ENCODE results near the gene EXOC4. TPM values are rescaled to one million over a fixed set of nuclear protein-coding genes. Genes with fewer than 3 reads are reported as not detected.
"Not testable (repeated sequence)": the region's sequence is repeated elsewhere in the genome, so short reads cannot be mapped to it uniquely, and the experiment has no call there.

EXOC4 gene
- total RNA-seq, 1 donor from 2014 or later: 65.0 TPM

DNA sequence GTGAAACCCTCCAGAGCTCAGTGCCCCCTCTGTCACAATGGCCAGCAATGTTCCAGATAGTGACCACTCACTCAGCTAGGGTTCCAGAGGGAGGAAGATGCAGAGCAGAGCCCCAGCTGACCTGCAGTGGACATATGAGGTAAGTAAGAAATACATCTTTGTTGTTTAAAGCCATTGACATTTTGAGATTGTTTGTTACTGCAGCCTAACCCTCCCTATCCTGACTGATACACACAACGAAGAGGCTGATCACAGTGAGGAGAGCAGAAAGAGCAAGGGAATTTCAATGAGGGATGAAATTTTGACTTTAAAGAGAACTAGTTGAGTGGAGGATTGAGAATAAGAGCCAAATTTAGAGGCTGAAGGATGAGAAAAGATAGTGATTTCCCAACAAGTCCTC lies 822.9 kb downstream of the EXOC4 start:
- Mint-ChIP-seq H3K27ac (no peak overlapping the region), H3K27me3 (ENCODE audit: low read depth) (no peaks in the 10 kb centered on the region), H3K9me3 (peaks cover 15% of the 10 kb centered on the region), H3K4me3 (ENCODE audit: low read depth) (no peak overlapping the region), H3K4me1 (ENCODE audit: low read depth) (no peaks in the 10 kb centered on the region), H3K36me3 (ENCODE audit: low read depth) (no peaks in the 10 kb centered on the region)
- intact Hi-C loops (cut with micrococcal nuclease): no loop called here
- DNase-seq (ENCODE audit: low spot score): no peak

DNA sequence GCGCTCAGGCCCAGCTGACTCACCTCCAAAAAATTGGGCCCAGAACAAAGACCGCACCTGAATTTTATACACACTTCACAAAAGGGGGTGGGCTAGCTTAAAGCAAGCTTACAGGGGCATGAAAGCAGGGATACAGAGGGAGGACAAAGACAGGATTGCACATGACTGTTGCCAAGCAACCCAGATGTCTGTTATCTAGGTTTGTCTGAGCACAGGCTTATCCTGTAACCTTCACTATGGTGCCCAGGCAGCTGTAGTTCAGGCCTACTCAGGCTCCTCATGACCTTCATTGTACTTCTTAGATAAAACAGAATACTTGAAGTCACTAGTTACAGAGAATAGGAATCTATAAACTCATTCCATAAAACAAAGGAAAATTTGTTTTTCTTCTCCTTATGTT lies 824.7 kb downstream of the EXOC4 start:
- H3K36me3 Mint-ChIP-seq (ENCODE audit: low read depth); intact Hi-C loops (cut with micrococcal nuclease); DNase-seq (ENCODE audit: low spot score); H3K27me3 Mint-ChIP-seq (ENCODE audit: low read depth); H3K27ac Mint-ChIP-seq; H3K4me3 Mint-ChIP-seq (ENCODE audit: low read depth); H3K4me1 Mint-ChIP-seq (ENCODE audit: low read depth): not testable (repeated sequence)
- H3K9me3 Mint-ChIP-seq: peaks cover 15% of the 10 kb centered on the region

DNA sequence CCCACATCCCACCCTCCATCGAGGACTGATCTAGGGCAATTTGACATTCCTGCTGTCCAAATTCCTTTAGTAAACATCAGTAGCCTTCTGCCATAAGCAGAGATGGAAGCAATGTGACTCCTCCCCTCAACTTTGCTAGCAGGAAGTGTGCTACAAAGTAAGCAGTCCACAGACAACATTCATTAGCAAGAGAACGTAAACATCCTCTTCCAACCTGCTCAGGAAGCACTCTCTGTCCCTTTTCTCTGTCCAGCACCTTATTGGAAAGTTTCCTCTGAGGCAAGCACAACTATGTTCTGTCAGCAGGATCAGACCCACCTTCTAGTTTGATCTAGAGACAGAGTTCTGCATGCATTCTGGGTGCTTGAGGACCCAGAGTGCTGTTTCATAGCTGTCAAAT lies 826.1 kb downstream of the EXOC4 start:
- Mint-ChIP-seq H3K27ac (no peak overlapping the region), H3K4me1 (ENCODE audit: low read depth) (no peaks in the 10 kb centered on the region), H3K36me3 (ENCODE audit: low read depth) (no peaks in the 10 kb centered on the region), H3K4me3 (ENCODE audit: low read depth) (no peak overlapping the region), H3K9me3 (peaks cover 15% of the 10 kb centered on the region), H3K27me3 (ENCODE audit: low read depth) (no peaks in the 10 kb centered on the region)
- no peak for DNase-seq (ENCODE audit: low spot score)
- intact Hi-C loops (cut with micrococcal nuclease): no loop called here

DNA sequence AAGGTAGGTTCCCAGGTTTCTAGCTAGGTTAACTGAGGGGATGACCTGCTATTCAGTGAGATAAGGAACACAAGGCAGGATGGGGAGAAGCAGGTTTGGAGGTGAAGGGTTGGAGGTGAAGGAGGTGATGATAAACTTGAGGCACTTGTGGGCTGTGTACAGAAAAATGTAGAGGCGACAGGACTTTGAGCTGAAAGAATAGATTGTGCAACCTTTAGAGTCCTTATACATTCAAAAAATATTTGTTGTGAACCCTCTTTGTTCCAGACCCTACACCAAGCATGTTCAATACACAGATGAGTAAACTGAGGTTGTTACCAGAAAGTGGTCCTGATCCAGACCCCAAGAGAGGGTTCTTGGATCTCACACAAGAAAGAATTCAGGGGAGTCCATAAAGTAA lies 828.8 kb downstream of the EXOC4 start:
- no peaks in the 10 kb centered on the region for H3K27me3 Mint-ChIP-seq (ENCODE audit: low read depth)
- H3K36me3 Mint-ChIP-seq (ENCODE audit: low read depth): no peaks in the 10 kb centered on the region
- H3K4me1 Mint-ChIP-seq (ENCODE audit: low read depth): no peaks in the 10 kb centered on the region
- DNase-seq (ENCODE audit: low spot score): no peak
- H3K27ac Mint-ChIP-seq: no peak overlapping the region
- no peaks in the 10 kb centered on the region for H3K9me3 Mint-ChIP-seq
- H3K4me3 Mint-ChIP-seq (ENCODE audit: low read depth): no peak overlapping the region
- intact Hi-C loops (cut with micrococcal nuclease): no loop called here

DNA sequence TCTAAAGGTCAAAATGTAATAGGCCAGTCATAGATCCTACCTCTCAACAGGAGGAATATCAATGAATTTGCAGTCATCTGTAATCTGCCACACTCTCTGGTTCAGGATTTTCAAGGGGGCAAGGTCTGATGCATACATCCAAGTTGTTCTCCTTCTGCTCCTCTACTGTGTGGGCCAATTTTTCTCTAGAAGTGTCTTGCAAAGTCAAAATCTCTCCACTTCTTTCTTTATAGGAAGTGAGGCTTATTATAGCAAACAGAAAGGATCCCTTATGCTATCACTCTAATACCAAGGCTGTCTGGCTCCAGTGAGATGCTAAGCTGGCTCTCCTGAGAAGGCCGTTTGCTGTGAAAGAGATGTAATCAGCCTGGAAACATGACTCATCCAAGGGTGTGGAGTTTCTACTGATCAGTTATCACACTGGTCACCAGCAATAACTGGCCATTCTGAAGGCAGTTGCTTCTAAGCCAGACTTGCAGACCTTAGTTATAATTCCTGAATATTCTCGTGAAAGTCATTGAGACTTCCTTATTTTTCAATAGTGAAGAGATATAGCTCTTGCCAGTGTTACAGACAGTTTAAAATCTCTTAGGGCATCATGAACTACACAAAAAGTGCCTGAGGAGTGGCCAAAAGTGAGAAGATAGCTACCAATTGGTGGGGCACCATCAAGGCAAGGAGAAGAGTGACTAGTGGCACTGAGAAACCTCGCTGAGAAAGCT lies 831.0 kb downstream of the EXOC4 start:
- Mint-ChIP-seq H3K9me3 (peaks cover 18% of the 10 kb centered on the region), H3K36me3 (ENCODE audit: low read depth) (no peaks in the 10 kb centered on the region), H3K4me3 (ENCODE audit: low read depth) (no peak overlapping the region), H3K4me1 (ENCODE audit: low read depth) (no peaks in the 10 kb centered on the region), H3K27me3 (ENCODE audit: low read depth) (no peaks in the 10 kb centered on the region), H3K27ac (no peak overlapping the region)
- DNase-seq (ENCODE audit: low spot score): no peak
- intact Hi-C loops (cut with micrococcal nuclease): no loop called here

DNA sequence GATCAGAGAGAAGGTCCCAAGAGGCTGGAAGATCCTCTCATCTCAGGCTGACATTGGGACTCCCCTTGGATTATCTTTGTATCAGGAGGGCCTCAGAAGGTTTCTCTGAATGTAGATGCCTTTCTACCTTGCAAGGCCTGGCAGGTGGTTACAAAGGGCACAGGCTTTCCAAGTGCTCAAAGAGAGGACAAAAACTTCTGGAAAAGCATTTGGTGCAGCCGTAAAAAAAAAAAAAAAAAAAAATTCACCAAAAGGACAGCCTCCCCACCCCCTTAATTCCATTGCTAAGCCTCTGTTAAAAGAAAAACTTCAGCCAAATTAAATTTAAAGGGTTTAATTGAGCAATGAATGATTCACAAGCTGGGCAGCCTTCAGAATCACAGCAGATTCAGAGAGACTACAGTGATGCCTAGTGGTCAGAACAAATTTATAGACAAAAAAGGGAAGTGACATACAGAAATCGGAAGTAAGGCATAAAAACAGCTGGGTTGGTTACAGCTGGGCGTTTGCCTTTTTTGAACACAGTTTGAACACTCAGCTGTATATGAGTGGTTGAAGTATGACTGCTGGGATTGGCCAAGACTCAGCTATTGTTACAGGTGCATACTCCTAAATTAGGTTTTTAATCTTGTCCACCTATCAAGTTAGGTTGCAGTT lies 831.7 kb downstream of the EXOC4 start:
- Mint-ChIP-seq H3K4me3 (ENCODE audit: low read depth) (no peak overlapping the region), H3K36me3 (ENCODE audit: low read depth) (no peaks in the 10 kb centered on the region), H3K9me3 (peaks cover 25% of the 10 kb centered on the region), H3K4me1 (ENCODE audit: low read depth) (no peaks in the 10 kb centered on the region), H3K27me3 (ENCODE audit: low read depth) (no peaks in the 10 kb centered on the region), H3K27ac (no peak overlapping the region)
- intact Hi-C loops (cut with micrococcal nuclease): no loop called here
- DNase-seq (ENCODE audit: low spot score): no peak

DNA sequence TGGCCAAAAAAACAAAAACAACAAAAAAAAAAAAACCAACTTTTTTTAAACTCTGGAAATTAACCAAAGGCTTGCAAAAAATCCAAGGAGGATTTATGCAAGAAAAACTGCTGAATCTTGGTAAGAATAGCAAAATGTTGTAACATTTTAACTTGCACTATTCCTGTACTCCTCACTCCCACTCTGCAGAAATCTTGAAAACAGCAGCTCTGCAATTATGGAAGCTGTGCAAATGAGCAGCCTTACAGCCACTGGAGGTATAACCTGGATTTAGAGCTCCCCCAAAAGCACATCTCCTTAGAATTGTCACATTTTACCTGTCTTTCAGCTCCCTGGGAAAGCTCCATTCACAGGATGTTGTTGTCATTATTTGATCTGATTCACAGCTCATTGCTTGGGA lies 832.4 kb downstream of the EXOC4 start:
- Mint-ChIP-seq H3K36me3 (ENCODE audit: low read depth) (no peaks in the 10 kb centered on the region), H3K27me3 (ENCODE audit: low read depth) (no peaks in the 10 kb centered on the region), H3K9me3 (peaks cover 32% of the 10 kb centered on the region), H3K4me1 (ENCODE audit: low read depth) (no peaks in the 10 kb centered on the region), H3K27ac (no peak overlapping the region), H3K4me3 (ENCODE audit: low read depth) (no peak overlapping the region)
- no peak for DNase-seq (ENCODE audit: low spot score)
- intact Hi-C loops (cut with micrococcal nuclease): no loop called here

DNA sequence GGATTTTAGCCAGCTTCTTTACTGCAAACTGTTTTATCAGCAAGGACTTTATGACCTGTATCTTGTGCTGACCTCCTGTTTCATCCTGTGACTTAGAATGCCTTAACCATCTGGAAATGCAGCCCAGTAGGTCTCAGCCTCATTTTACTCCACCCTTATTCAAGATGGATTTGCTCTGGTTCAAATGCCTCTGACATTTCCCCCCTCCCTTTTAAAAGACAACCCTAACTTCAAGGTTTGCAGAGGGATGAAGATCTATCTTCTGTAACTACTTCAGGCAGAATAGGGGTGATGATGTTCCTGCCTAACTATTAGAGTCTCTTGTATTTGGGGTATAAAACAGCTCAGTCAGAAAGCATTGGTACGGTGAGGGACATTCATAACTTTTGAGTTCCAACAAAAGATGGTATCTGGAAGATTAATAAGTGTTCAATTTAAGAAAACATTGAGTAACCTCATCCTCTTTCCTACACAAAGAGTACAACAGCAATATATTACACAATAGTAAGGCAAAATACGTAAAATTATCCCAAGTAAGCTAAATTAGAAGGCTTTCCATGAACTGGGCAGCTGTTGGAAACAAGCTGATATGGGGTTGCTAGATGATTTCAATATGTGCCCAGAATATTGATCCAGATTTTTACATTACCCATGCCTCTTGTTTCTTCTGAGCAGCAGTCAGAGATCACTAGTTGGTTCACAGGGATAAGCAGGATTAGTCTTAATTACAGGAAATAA lies 834.3 kb downstream of the EXOC4 start:
- no peak for DNase-seq (ENCODE audit: low spot score)
- no peak overlapping the region for H3K4me3 Mint-ChIP-seq (ENCODE audit: low read depth)
- no peaks in the 10 kb centered on the region for H3K4me1 Mint-ChIP-seq (ENCODE audit: low read depth)
- H3K36me3 Mint-ChIP-seq (ENCODE audit: low read depth): no peaks in the 10 kb centered on the region
- peaks cover 39% of the 10 kb centered on the region for H3K9me3 Mint-ChIP-seq
- H3K27me3 Mint-ChIP-seq (ENCODE audit: low read depth): no peaks in the 10 kb centered on the region
- intact Hi-C loops (cut with micrococcal nuclease): no loop called here
- H3K27ac Mint-ChIP-seq: no peak overlapping the region

DNA sequence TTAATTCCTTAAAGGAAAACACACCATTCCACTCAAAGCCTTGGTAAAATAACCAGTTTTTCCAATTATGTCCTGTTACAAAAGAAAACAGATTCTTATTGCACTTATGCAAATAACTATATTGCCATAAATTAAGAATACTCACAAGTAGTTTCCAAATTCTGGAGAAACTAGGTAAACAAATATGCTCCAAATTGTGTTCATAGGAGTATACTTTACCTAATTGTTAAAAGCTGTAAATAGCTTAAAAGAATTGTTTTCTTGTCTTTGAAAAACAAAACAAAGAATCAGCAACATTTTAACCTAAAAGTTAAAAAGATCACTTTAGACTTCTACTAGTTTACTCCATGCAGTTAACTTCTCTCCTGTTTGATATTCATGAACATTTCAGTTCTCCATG lies 835.3 kb downstream of the EXOC4 start:
- Mint-ChIP-seq H3K4me3 (ENCODE audit: low read depth) (no peak overlapping the region), H3K9me3 (peaks cover 43% of the 10 kb centered on the region), H3K27ac (no peak overlapping the region), H3K36me3 (ENCODE audit: low read depth) (no peaks in the 10 kb centered on the region), H3K27me3 (ENCODE audit: low read depth) (no peaks in the 10 kb centered on the region), H3K4me1 (ENCODE audit: low read depth) (no peaks in the 10 kb centered on the region)
- no peak for DNase-seq (ENCODE audit: low spot score)
- intact Hi-C loops (cut with micrococcal nuclease): no loop called here

DNA sequence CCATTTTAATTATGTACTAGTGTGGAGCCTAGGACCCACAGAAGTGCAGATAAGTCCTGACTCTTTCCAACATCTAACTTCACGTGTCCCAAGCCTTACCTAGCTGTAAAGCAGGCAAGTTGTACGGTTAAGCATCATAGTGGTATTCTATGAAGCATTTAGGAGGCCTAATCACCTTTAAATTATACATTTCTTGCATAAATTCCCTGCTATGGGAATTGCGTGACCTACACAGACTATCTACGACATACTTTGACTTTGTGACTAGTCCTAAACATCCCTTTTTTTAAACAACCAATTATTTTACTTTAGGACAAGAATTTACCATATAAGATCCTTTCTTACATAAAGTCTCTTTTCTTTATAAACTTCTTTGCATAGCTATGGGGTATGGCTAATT lies 836.6 kb downstream of the EXOC4 start:
- Mint-ChIP-seq H3K27me3 (ENCODE audit: low read depth) (no peaks in the 10 kb centered on the region), H3K4me1 (ENCODE audit: low read depth) (no peaks in the 10 kb centered on the region), H3K9me3 (peaks cover 52% of the 10 kb centered on the region), H3K27ac (no peak overlapping the region), H3K4me3 (ENCODE audit: low read depth) (no peak overlapping the region), H3K36me3 (ENCODE audit: low read depth) (no peaks in the 10 kb centered on the region)
- intact Hi-C loops (cut with micrococcal nuclease): no loop called here
- DNase-seq (ENCODE audit: low spot score): no peak

DNA sequence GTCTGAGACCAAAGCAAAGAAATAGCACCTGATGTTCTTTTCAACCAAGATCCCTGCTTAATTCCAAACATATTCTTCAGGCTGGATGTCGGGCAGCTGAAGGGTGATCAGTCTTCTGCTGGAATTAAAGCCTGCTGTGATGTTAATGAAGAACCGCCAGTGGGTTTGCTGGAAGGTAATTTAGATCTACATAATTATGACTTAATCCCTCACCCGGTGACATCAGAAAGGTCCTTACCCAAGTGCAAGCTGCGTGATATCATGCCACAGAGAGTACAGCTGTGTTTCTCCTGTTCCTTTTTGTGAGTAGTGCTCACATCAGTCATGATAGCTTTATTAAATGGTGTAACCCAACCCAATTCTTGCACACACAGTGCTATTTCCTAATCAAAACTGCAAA lies 845.2 kb downstream of the EXOC4 start:
- H3K4me3 Mint-ChIP-seq (ENCODE audit: low read depth): no peak overlapping the region
- no peaks in the 10 kb centered on the region for H3K36me3 Mint-ChIP-seq (ENCODE audit: low read depth)
- no peaks in the 10 kb centered on the region for H3K4me1 Mint-ChIP-seq (ENCODE audit: low read depth)
- DNase-seq (ENCODE audit: low spot score): no peak
- H3K27ac Mint-ChIP-seq: no peak overlapping the region
- peaks cover 18% of the 10 kb centered on the region for H3K9me3 Mint-ChIP-seq
- intact Hi-C loops (cut with micrococcal nuclease): no loop called here
- H3K27me3 Mint-ChIP-seq (ENCODE audit: low read depth): no peaks in the 10 kb centered on the region

DNA sequence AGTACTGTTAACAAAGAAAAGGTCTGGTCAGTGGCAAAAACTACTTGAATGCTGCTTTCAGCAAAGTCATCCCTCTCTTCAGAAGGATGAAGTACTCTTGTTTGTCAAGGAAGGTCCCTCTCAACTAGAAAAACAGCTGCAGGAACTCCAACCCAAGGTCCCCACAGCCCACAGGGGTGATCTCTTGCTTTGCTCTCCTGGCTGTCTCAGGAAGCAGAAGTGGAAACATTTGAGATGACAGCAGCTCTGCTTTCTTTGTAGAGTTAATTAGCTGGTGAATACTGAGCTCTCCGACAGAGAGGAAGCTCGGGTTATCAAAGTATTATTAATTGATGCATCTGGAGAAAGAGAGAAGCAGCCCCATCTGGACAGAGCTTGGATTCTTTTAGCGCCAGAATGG lies 848.8 kb downstream of the EXOC4 start:
- no peak overlapping the region for H3K4me3 Mint-ChIP-seq (ENCODE audit: low read depth)
- DNase-seq (ENCODE audit: low spot score): no peak
- intact Hi-C loops (cut with micrococcal nuclease): no loop called here
- H3K27me3 Mint-ChIP-seq (ENCODE audit: low read depth): no peaks in the 10 kb centered on the region
- no peak overlapping the region for H3K27ac Mint-ChIP-seq
- H3K36me3 Mint-ChIP-seq (ENCODE audit: low read depth): no peaks in the 10 kb centered on the region
- H3K4me1 Mint-ChIP-seq (ENCODE audit: low read depth): no peaks in the 10 kb centered on the region
- no peaks in the 10 kb centered on the region for H3K9me3 Mint-ChIP-seq

DNA sequence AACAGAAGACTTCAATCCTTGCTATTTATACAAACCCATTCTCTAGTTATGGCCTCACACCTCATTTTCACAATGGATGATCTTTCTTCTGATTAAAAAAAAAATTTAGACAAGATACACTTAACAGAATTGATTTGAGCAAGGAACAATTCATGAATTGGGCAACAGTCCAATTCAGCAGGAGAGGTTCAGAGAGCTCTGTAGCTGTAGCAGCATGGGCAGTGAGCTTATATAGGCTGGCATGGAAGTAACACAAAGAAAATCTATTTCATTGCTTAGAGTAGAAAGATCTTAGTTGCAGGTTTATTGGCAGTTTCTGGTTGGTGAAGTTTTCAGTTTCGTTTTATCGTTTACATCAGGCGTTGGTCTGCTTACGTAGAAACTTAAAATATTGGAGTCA lies 851.3 kb downstream of the EXOC4 start:
- Mint-ChIP-seq H3K4me3 (ENCODE audit: low read depth) (no peak overlapping the region), H3K4me1 (ENCODE audit: low read depth) (no peaks in the 10 kb centered on the region), H3K27ac (no peak overlapping the region), H3K36me3 (ENCODE audit: low read depth) (no peaks in the 10 kb centered on the region), H3K27me3 (ENCODE audit: low read depth) (no peaks in the 10 kb centered on the region), H3K9me3 (no peaks in the 10 kb centered on the region)
- DNase-seq (ENCODE audit: low spot score): no peak
- intact Hi-C loops (cut with micrococcal nuclease): no loop called here
